PC-9 (cell line): ENCODE results near the gene AMDHD1. TPM values are rescaled to one million over a fixed set of nuclear protein-coding genes. Genes with fewer than 3 reads are reported as not detected.

Source experiments
- BruUV-seq: library from RNA; stranded (reverse); fragments of 400-500 nt; replicated peaks from 2 replicates; lab custom pipeline; 2021; lab: Mats Ljungman, UMichigan
- CTCF ChIA-PET: fragments of 300-600 bp; sonication (Branson Sonifier 250); formaldehyde crosslinking; loops from one replicate; lab custom pipeline; 2022; ENCODE audit warnings: antibody characterized with exemption; lab: Charles Lee
- POLR2A ChIA-PET: fragments of 300-600 bp; sonication (Branson Sonifier 250); formaldehyde crosslinking; loops from one replicate; lab custom pipeline; 2022; ENCODE audit warnings: antibody characterized with exemption; ENCODE audit not compliant: unreplicated experiment; lab: Charles Lee
- DNase-seq, 2 experiments: peaks; one replicate each; pipeline versions ENCODE4 v3.0.0 to v3.0.0-alpha.2; 2015 to 2022; ENCODE audit warnings: mixed read lengths in 1 of 2
- H2AFZ ChIP-seq: fragments of 200-600 bp; sonication (generic); 2 replicates; pipeline ENCODE4 v1.8.1; 2017; ENCODE audit warnings: antibody characterized with exemption
- H3F3A ChIP-seq: fragments of 200-600 bp; sonication (generic); 2 replicates; pipeline ENCODE4 v1.8.1; 2017; ENCODE audit warnings: antibody characterized with exemption, mild to moderate bottlenecking, low read depth; ENCODE audit not compliant: insufficient read depth
- H3K27ac ChIP-seq: fragments of 200-600 bp; sonication (generic); 2 replicates; pipeline ENCODE4 v1.6.1; 2016; ENCODE audit warnings: mixed run types
- H3K27me3 ChIP-seq: fragments of 200-600 bp; sonication (generic); 2 replicates; pipeline ENCODE4 v1.6.1; 2016; ENCODE audit warnings: low read depth, mixed run types; ENCODE audit not compliant: insufficient read depth
- H3K36me3 ChIP-seq: fragments of 200-600 bp; sonication (generic); 2 replicates; pipeline ENCODE4 v1.6.1; 2016; ENCODE audit warnings: low read depth, mixed run types
- H3K4me1 ChIP-seq: fragments of 200-600 bp; sonication (generic); replicated peaks from 2 replicates; pipeline ENCODE4 v1.6.1; 2016; ENCODE audit warnings: mixed run types; ENCODE audit not compliant: insufficient read depth
- H3K4me2 ChIP-seq: fragments of 200-600 bp; sonication (generic); 2 replicates; pipeline ENCODE4 v1.6.1; 2017; ENCODE audit warnings: mixed run types
- H3K4me3 ChIP-seq: fragments of 200-600 bp; sonication (generic); 2 replicates; pipeline ENCODE4 v1.6.1; 2016; ENCODE audit warnings: mixed run types
- H3K79me2 ChIP-seq: fragments of 200-600 bp; sonication (generic); 2 replicates; pipeline ENCODE4 v1.6.1; 2017; ENCODE audit warnings: low read depth, mixed run types
- H3K9me2 ChIP-seq: fragments of 200-600 bp; sonication (generic); 2 replicates; pipeline ENCODE4 v1.8.1; 2017; ENCODE audit warnings: mild to moderate bottlenecking; ENCODE audit not compliant: insufficient read depth
- H3K9me3 ChIP-seq: fragments of 200-600 bp; sonication (generic); 2 replicates; pipeline ENCODE4 v1.8.1; 2016; ENCODE audit warnings: low read depth; ENCODE audit not compliant: insufficient read depth
- H4K20me1 ChIP-seq: fragments of 200-600 bp; sonication (generic); 2 replicates; pipeline ENCODE4 v1.8.1; 2017; ENCODE audit not compliant: insufficient read depth
- CTCF ChIP-seq: fragments of 200-600 bp; sonication (generic); conservative IDR thresholded peaks from 2 replicates; pipeline ENCODE4 v1.6.1; 2017; ENCODE audit warnings: mixed run types, antibody characterized with exemption, mild to moderate bottlenecking, moderate library complexity
- EZH2 ChIP-seq: fragments of 200-600 bp; sonication (generic); IDR thresholded peaks from 2 replicates; pipeline ENCODE4 v1.8.0; 2017; ENCODE audit warnings: antibody characterized with exemption, low read depth
- intact Hi-C: fragments of 100-400 bp; cut with micrococcal nuclease; formaldehyde crosslinking; loops from one replicate; pipeline ENCODE4 v1.10.0; 2022; ENCODE audit not compliant: unreplicated experiment
- total RNA-seq: library from RNA; stranded (reverse); gene quantifications from 2 replicates; pipeline ENCODE4 v1.2.3, GENCODE V29; 2021

Gene AMDHD1
- total RNA-seq, 1 experiment from 2014 or later: 2.9 TPM

- no peak overlapping the region for H3K4me2 ChIP-seq
- H3K79me2 ChIP-seq: no peaks in the 10 kb centered on the region
- H3K36me3 ChIP-seq: no peaks in the 10 kb centered on the region
- no peaks in the 10 kb centered on the region for H4K20me1 ChIP-seq
- no peaks in the 10 kb centered on the region for H3K9me3 ChIP-seq
- no peak for TF ChIP-seq EZH2
- no peak for TF ChIP-seq CTCF
- no peak for DNase-seq
- CTCF ChIA-PET: no interaction called here
- POLR2A ChIA-PET: no interaction called here
- no TSS peak for BruUV-seq
- peaks cover 4% of the 10 kb centered on the region for H3K4me1 ChIP-seq
- no peak overlapping the region for H2AFZ ChIP-seq
- no peak overlapping the region for H3K27ac ChIP-seq
- H3K27me3 ChIP-seq: no peaks in the 10 kb centered on the region
- intact Hi-C loops: no loop called here
- no peak overlapping the region for H3K4me3 ChIP-seq
- H3K9me2 ChIP-seq: no peaks in the 10 kb centered on the region
- H3F3A ChIP-seq: no peaks in the 10 kb centered on the region
Measured at GRCh38 chr12:95978774-95979173, 35.6 kb downstream of the AMDHD1 start.

- ChIA-PET CTCF (interaction anchor here (0.6 kb wide), 1 partner anchor 20 kb away, joined by 3 read pairs; no protein-coding TSS in a partner anchor), POLR2A (no interaction called here)
- intact Hi-C loops: no loop called here
Measured at GRCh38 chr12:95980437-95980836, 37.3 kb downstream of the AMDHD1 start.

GRCh38 chr12:95982602-95983001 is 39.5 kb downstream of the AMDHD1 start:
- TF ChIP-seq EZH2 (no peak), CTCF (no peak)
- no peaks in the 10 kb centered on the region for H3K4me1 ChIP-seq
- no peaks in the 10 kb centered on the region for H3K36me3 ChIP-seq
- H3K9me2 ChIP-seq: no peaks in the 10 kb centered on the region
- BruUV-seq: no TSS peak
- no peak overlapping the region for H3K4me3 ChIP-seq
- no peaks in the 10 kb centered on the region for H3K79me2 ChIP-seq
- H2AFZ ChIP-seq: no peak overlapping the region
- ChIA-PET CTCF (no interaction called here), POLR2A (no interaction called here)
- no peak for DNase-seq
- H3F3A ChIP-seq: no peaks in the 10 kb centered on the region
- H4K20me1 ChIP-seq: no peaks in the 10 kb centered on the region
- H3K27me3 ChIP-seq: no peaks in the 10 kb centered on the region
- H3K4me2 ChIP-seq: no peak overlapping the region
- intact Hi-C loops: no loop called here
- H3K27ac ChIP-seq: no peak overlapping the region
- no peaks in the 10 kb centered on the region for H3K9me3 ChIP-seq

More at GRCh38 chr12:95980437-95980836, 37.3 kb downstream of the AMDHD1 start:
- no peaks in the 10 kb centered on the region for H3K9me3 ChIP-seq
- no peaks in the 10 kb centered on the region for H3K9me2 ChIP-seq
- H3K4me3 ChIP-seq: no peak overlapping the region
- no peaks in the 10 kb centered on the region for H3K79me2 ChIP-seq
- no peak overlapping the region for H2AFZ ChIP-seq
- no peaks in the 10 kb centered on the region for H3F3A ChIP-seq
- H3K4me1 ChIP-seq: peaks cover 4% of the 10 kb centered on the region
- H4K20me1 ChIP-seq: no peaks in the 10 kb centered on the region
- BruUV-seq: no TSS peak
- H3K36me3 ChIP-seq: no peaks in the 10 kb centered on the region
- no peak for DNase-seq
- H3K27ac ChIP-seq: no peak overlapping the region
- no peaks in the 10 kb centered on the region for H3K27me3 ChIP-seq
- H3K4me2 ChIP-seq: no peak overlapping the region
- no peak for TF ChIP-seq CTCF
- no peak for TF ChIP-seq EZH2
